Suprapubic skin (tissue), 4 donors: ENCODE results near the gene PTPMT1. TPM values are rescaled to one million over a fixed set of nuclear protein-coding genes. Genes with fewer than 3 reads are reported as not detected.

Experiments
- DNase-seq, 2 donors: peaks; one replicate each; pipeline ENCODE4 v3.0.0-alpha.2; 2019; ENCODE audit warnings: low spot score in 2 of 2
- H3K27ac ChIP-seq: fragments of 200-600 bp; sonication (generic); one replicate; pipeline ENCODE4 v1.5.1; 2019
- H3K27me3 ChIP-seq: fragments of 200-600 bp; sonication (generic); one replicate; pipeline ENCODE4 v1.5.1; 2019
- H3K36me3 ChIP-seq: fragments of 200-600 bp; sonication (generic); one replicate; pipeline ENCODE4 v1.5.1; 2019
- H3K4me1 ChIP-seq: fragments of 200-600 bp; sonication (generic); one replicate; pipeline ENCODE4 v1.5.1; 2019
- H3K4me3 ChIP-seq: fragments of 200-600 bp; sonication (generic); one replicate; pipeline ENCODE4 v1.5.1; 2019; ENCODE audit warnings: mild to moderate bottlenecking
- H3K9me3 ChIP-seq: fragments of 200-600 bp; sonication (generic); one replicate; pipeline ENCODE4 v1.5.1; 2019
- EP300 ChIP-seq: sonication (generic); formaldehyde crosslinking; IDR thresholded peaks from one replicate; pipeline ENCODE4 v1.6.1; 2017; ENCODE audit warnings: antibody characterized with exemption
- POLR2A ChIP-seq, 2 donors: fragments of 450-650 bp; IDR thresholded peaks; one replicate each; pipeline ENCODE4 v1.6.1; 2017; ENCODE audit warnings: antibody characterized with exemption in 2 of 2, mild to moderate bottlenecking in 2 of 2, moderate library complexity in 2 of 2
- POLR2AphosphoS5 ChIP-seq, 3 donors: sonication (generic); formaldehyde crosslinking; IDR thresholded peaks; one replicate each; pipeline ENCODE4 v1.6.1; 2017; ENCODE audit warnings: antibody characterized with exemption in 3 of 3
- WGBS: methylation state at CpG from one replicate; pipeline ENCODE4 v1.1.5; 2018; 5-methylcytosine and 5-hydroxymethylcytosine counted together
- total RNA-seq, 4 donors: library from RNA; depleted of rRNA; stranded (reverse); fragments of >200 nt; gene quantifications; one replicate each; pipeline ENCODE4 v1.1.0, GENCODE V29; 2016
- TF ChIP-seq, protein P1 (sequence below), 2 donors: fragments of 200-600 bp in 1 of 2; fragments of 450-650 bp in 1 of 2; sonication (generic) in 1 of 2; IDR thresholded peaks; one replicate each; pipeline ENCODE4 v1.5.1; 2016 to 2019; ENCODE audit warnings: antibody characterized with exemption in 2 of 2, mild to moderate bottlenecking in 1 of 2, moderate library complexity in 1 of 2

The PTPMT1 gene
- total RNA-seq, 4 donors from 2014 or later, result 63.2 to 81.4 (median 71.6) TPM

DNA sequence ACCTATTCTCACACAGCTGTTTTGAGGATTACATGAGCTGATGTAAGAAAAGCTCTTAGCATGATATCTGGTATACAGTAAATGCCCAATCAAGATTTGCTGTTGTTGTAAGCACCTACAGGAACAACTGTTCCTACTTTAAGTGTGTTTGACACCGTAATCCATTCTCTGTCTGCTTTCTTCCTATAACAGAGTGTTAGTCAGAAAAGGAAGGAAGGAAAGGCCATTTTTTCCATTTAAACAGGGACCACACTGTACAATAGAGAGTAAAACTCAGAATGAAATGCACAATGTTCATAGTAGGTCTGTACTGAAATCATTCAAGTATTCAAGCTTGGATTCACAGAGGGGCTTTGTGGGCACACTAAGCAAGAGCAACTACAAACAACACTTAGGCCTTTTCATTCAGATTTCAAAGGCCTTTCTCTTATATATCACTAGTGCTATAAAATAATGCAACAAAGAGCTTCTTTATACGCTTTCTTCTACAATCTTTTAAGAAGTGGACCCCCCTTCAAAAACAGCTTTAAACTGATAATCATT lies 55.5 kb downstream of the PTPMT1 start:
- Histone ChIP-seq H3K27me3 (no peaks in the 10 kb centered on the region), H3K36me3 (peaks cover 67% of the 10 kb centered on the region), H3K9me3 (no peaks in the 10 kb centered on the region), H3K27ac (no peak overlapping the region), H3K4me1 (peaks cover 9% of the 10 kb centered on the region), H3K4me3 (no peak overlapping the region)
- 84% methylated on average over 2 of the region's 2 CpGs for WGBS
- TF ChIP-seq POLR2AphosphoS5 (IDR thresholded peaks at IDR 0.05) (no peak), POLR2A (IDR thresholded peaks at IDR 0.05) (no peak), EP300 (no peak)
- TF ChIP-seq, protein P1, sequence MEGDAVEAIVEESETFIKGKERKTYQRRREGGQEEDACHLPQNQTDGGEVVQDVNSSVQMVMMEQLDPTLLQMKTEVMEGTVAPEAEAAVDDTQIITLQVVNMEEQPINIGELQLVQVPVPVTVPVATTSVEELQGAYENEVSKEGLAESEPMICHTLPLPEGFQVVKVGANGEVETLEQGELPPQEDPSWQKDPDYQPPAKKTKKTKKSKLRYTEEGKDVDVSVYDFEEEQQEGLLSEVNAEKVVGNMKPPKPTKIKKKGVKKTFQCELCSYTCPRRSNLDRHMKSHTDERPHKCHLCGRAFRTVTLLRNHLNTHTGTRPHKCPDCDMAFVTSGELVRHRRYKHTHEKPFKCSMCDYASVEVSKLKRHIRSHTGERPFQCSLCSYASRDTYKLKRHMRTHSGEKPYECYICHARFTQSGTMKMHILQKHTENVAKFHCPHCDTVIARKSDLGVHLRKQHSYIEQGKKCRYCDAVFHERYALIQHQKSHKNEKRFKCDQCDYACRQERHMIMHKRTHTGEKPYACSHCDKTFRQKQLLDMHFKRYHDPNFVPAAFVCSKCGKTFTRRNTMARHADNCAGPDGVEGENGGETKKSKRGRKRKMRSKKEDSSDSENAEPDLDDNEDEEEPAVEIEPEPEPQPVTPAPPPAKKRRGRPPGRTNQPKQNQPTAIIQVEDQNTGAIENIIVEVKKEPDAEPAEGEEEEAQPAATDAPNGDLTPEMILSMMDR (IDR thresholded peaks at IDR 0.05), result no peak
- no peak for DNase-seq

Other genes starting within 250 kb of the PTPMT1 start
- under 1 TPM in 2 of 4 donors, not detected in 2; 0.21 to 0.57 TPM for gene MYBPC3, start 212.9 kb upstream of the PTPMT1 start, total RNA-seq
- 10 to 100 TPM in 2 of 4 donors, 1 to 10 TPM in 2; 4.7 to 13.4 (median 9.8) TPM for gene SPI1, start 187.1 kb upstream of the PTPMT1 start, total RNA-seq
- gene SLC39A13, start 157.0 kb upstream of the PTPMT1 start, total RNA-seq, result 10 to 100 TPM; 45.5 to 53.8 (median 52.3) TPM
- 100 to 1,000 TPM in 3 of 4 donors, 10 to 100 TPM in 1; 52.5 to 124 (median 103) TPM for gene PSMC3, start 139.2 kb upstream of the PTPMT1 start, total RNA-seq
- gene RAPSN, start 116.5 kb upstream of the PTPMT1 start, total RNA-seq, result 1 to 10 TPM in 2 of 4 donors, under 1 TPM in 1, not detected in 1; 0.59 to 4.6 (median 1.0) TPM
- gene CELF1, start 12.5 kb upstream of the PTPMT1 start, total RNA-seq, result 100 to 1,000 TPM in 2 of 4 donors, 10 to 100 TPM in 2; 90.3 to 210 (median 101) TPM
- 10 to 100 TPM; 18.4 to 32.2 (median 21.2) TPM for gene KBTBD4, start 13.4 kb downstream of the PTPMT1 start, total RNA-seq
- gene NDUFS3, start 13.5 kb downstream of the PTPMT1 start, total RNA-seq, result 10 to 100 TPM; 41.3 to 79.5 (median 62.5) TPM
- 1 to 10 TPM in 2 of 4 donors, under 1 TPM in 1, not detected in 1; 0.72 to 2.3 (median 1.7) TPM for gene FAM180B, start 21.1 kb downstream of the PTPMT1 start, total RNA-seq
- gene C1QTNF4, start 28.8 kb downstream of the PTPMT1 start, total RNA-seq, result 1 to 10 TPM in 2 of 4 donors, under 1 TPM in 2; 0.76 to 1.9 (median 1.4) TPM
- gene MTCH2, start 77.0 kb downstream of the PTPMT1 start, total RNA-seq, result 10 to 100 TPM; 31.1 to 60.9 (median 51.2) TPM
- gene AGBL2, start 149.8 kb downstream of the PTPMT1 start, total RNA-seq, result under 1 TPM in 2 of 4 donors, not detected in 2; 0.29 to 0.89 TPM
- 100 to 1,000 TPM in 3 of 4 donors, 10 to 100 TPM in 1; 99.3 to 397 (median 143) TPM for gene FNBP4, start 201.7 kb downstream of the PTPMT1 start, total RNA-seq